Hepatocyte (in vitro differentiated cells): ENCODE data around the gene APOF. TPM values are rescaled to one million over a fixed set of nuclear protein-coding genes. Genes with fewer than 3 reads are reported as not detected.
"Not testable (repeated sequence)": the region's sequence is repeated elsewhere in the genome, so short reads cannot be mapped to it uniquely, and the experiment has no call there.

Experiments used
- DNase-seq: peaks from one replicate; pipeline ENCODE4 v3.0.0-alpha.2; 2016; ENCODE audit warnings: low spot score
- H2AFZ ChIP-seq: fragments of 200-600 bp; sonication (generic); 2 replicates; pipeline ENCODE4 v1.6.0; 2016; ENCODE audit warnings: antibody characterized with exemption, mild to moderate bottlenecking
- H3K27ac ChIP-seq: fragments of 200-600 bp; sonication (generic); 2 replicates; pipeline ENCODE4 v1.5.1; 2016; ENCODE audit warnings: mild to moderate bottlenecking
- H3K27me3 ChIP-seq: fragments of 200-600 bp; sonication (generic); 2 replicates; pipeline ENCODE4 v1.6.1; 2016
- H3K36me3 ChIP-seq: fragments of 200-600 bp; sonication (generic); replicated peaks from 2 replicates; pipeline ENCODE4 v1.5.1; 2016; ENCODE audit warnings: low read depth; ENCODE audit not compliant: insufficient read depth
- H3K4me1 ChIP-seq: fragments of 200-600 bp; sonication (generic); 2 replicates; pipeline ENCODE4 v1.5.1; 2016; ENCODE audit warnings: mild to moderate bottlenecking, moderate library complexity; ENCODE audit not compliant: insufficient read depth
- H3K4me2 ChIP-seq: fragments of 200-600 bp; sonication (generic); 2 replicates; pipeline ENCODE4 v1.6.0; 2016
- H3K4me3 ChIP-seq: fragments of 200-600 bp; sonication (generic); 2 replicates; pipeline ENCODE4 v1.5.1; 2016; ENCODE audit warnings: mild to moderate bottlenecking
- H3K79me2 ChIP-seq: fragments of 200-600 bp; sonication (generic); 2 replicates; pipeline ENCODE4 v1.6.0; 2017; ENCODE audit warnings: mild to moderate bottlenecking
- H3K9me2 ChIP-seq: fragments of 200-600 bp; sonication (generic); replicated peaks from 2 replicates; pipeline ENCODE4 v1.6.0; 2017; ENCODE audit warnings: mild to moderate bottlenecking; ENCODE audit not compliant: insufficient read depth
- H3K9me3 ChIP-seq: fragments of 200-600 bp; sonication (generic); 2 replicates; pipeline ENCODE4 v1.5.1; 2016; ENCODE audit warnings: low read depth, mild to moderate bottlenecking
- H4K20me1 ChIP-seq: fragments of 200-600 bp; sonication (generic); 2 replicates; pipeline ENCODE4 v1.6.0; 2016; ENCODE audit warnings: mild to moderate bottlenecking; ENCODE audit not compliant: insufficient read depth, poor library complexity, severe bottlenecking
- EZH2 ChIP-seq: fragments of 200-600 bp; sonication (generic); IDR thresholded peaks from 2 replicates; pipeline ENCODE4 v1.6.1; 2016; ENCODE audit warnings: antibody characterized with exemption, mild to moderate bottlenecking, borderline replicate concordance
- EZH2phosphoT487 ChIP-seq: fragments of 200-600 bp; sonication (generic); IDR thresholded peaks from one replicate; pipeline ENCODE4 v1.6.1; 2018; ENCODE audit warnings: antibody characterized with exemption, mild to moderate bottlenecking, low read depth, moderate library complexity; ENCODE audit not compliant: unreplicated experiment, severe bottlenecking
- WGBS: methylation state at CpG from one replicate; pipeline ENCODE4 v1.1.6; 2016; ENCODE audit warnings: low lambda C conversion rate; ENCODE audit errors: missing lambda C conversion rate; 5-methylcytosine and 5-hydroxymethylcytosine counted together
- polyA plus RNA-seq: library from polyadenylated mRNA; unstranded; fragments of >200 nt; fragmentation: Nextera tagmentation; extraction: Ambion mirVana; gene quantifications from 2 replicates; pipeline ENCODE4 v1.2.1, GENCODE V29; 2016
- total RNA-seq: library from RNA; depleted of rRNA; stranded (reverse); fragments of >200 nt; gene quantifications from 2 replicates; pipeline ENCODE4 v1.2.3, GENCODE V29; 2014
- TF ChIP-seq, protein P1 (sequence below): fragments of 200-600 bp; sonication (generic); IDR thresholded peaks from 2 replicates; pipeline ENCODE4 v1.5.1; 2016; ENCODE audit warnings: antibody characterized with exemption, mild to moderate bottlenecking; ENCODE audit not compliant: poor library complexity

Gene APOF
- total and polyA plus RNA-seq, 2 experiments from 2014 or later: not detected

DNA sequence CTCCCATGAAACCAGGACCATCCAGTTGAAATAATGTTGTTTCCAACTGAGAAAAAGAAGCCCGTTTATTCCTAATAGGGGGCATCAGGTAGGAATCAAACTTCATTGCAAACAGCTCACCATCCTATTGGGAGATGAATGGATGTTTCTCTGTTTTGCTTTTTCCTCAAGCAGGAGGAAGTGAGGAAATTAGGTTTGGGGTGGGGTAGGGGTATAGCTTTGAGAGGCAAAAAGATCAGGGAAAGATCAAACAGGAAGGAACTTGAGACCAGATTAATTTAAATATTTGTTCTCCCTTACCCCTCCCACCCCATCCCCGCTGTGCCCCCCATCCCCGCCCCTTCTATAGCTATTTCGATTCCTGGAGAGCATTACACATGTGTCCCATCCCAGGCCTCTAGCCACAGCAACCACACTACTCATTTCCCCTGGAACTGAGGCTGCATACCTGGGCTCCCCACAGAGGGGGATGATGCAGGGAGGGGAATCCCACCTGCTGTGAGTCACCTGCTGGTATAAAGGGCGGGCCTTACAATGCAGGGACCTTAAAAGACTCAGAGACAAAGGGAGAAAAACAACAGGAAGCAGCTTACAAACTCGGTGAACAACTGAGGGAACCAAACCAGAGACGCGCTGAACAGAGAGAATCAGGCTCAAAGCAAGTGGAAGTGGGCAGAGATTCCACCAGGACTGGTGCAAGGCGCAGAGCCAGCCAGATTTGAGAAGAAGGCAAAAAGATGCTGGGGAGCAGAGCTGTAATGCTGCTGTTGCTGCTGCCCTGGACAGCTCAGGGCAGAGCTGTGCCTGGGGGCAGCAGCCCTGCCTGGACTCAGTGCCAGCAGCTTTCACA is 24.1 kb downstream of the APOF start, which contains the start of gene IL23A:
IL23A (plus strand) TSS at position 577 of the 850 bp plus-strand sequence; CDS start at position 738, 161 bp downstream.
- no peak within 1 kb of the TSS for H3K4me2 ChIP-seq
- H3K9me2 ChIP-seq: no peaks in the 10 kb centered on the region
- H3K27ac ChIP-seq: peak within 1 kb of the TSS; percentile 51
- no peaks in the 10 kb centered on the region for H4K20me1 ChIP-seq
- DNase-seq: peak; percentile 34
- no peak within 1 kb of the TSS for H3K4me3 ChIP-seq
- no peak within 1 kb of the TSS for H2AFZ ChIP-seq
- 42% methylated on average over 9 of the region's 9 CpGs for WGBS
- H3K36me3 ChIP-seq: no peaks in the 10 kb centered on the region
- no peak for TF ChIP-seq EZH2
- TF ChIP-seq, protein P1, sequence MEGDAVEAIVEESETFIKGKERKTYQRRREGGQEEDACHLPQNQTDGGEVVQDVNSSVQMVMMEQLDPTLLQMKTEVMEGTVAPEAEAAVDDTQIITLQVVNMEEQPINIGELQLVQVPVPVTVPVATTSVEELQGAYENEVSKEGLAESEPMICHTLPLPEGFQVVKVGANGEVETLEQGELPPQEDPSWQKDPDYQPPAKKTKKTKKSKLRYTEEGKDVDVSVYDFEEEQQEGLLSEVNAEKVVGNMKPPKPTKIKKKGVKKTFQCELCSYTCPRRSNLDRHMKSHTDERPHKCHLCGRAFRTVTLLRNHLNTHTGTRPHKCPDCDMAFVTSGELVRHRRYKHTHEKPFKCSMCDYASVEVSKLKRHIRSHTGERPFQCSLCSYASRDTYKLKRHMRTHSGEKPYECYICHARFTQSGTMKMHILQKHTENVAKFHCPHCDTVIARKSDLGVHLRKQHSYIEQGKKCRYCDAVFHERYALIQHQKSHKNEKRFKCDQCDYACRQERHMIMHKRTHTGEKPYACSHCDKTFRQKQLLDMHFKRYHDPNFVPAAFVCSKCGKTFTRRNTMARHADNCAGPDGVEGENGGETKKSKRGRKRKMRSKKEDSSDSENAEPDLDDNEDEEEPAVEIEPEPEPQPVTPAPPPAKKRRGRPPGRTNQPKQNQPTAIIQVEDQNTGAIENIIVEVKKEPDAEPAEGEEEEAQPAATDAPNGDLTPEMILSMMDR: no peak
- TF ChIP-seq EZH2phosphoT487: no peak
- H3K9me3 ChIP-seq: no peaks in the 10 kb centered on the region
- no peaks in the 10 kb centered on the region for H3K79me2 ChIP-seq
- no peaks in the 10 kb centered on the region for H3K27me3 ChIP-seq
- peaks cover 5% of the 10 kb centered on the region for H3K4me1 ChIP-seq

DNA sequence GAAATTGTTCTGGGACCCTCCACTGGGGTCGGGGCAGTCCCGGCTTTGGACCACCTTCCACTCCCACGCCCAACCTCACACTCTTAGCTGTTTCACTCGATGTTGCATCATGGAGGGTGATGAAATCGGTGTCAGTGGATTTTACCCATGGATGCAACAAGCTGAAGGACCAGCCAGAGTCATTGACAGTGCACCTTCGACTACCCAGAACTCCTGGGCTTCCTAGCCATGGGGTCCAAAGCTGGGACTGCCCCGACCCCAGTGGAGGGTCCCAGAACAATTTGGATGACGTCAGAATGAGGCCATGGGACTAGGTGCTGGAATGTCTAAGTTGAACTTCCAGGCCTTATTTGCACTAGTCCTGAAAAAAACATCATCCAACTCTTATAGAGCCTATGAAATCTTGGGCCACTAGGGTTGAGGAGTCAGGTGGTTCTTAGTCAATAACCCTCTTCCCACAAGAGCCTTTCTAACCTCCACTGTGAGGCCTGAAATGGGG is 24.9 kb downstream of the APOF start:
- no peak overlapping the region for H2AFZ ChIP-seq
- H3K4me3 ChIP-seq: no peak overlapping the region
- no peaks in the 10 kb centered on the region for H3K9me2 ChIP-seq
- TF ChIP-seq, protein P1: no peak
- TF ChIP-seq EZH2phosphoT487: no peak
- H3K27ac ChIP-seq: no peak overlapping the region
- H3K9me3 ChIP-seq: no peaks in the 10 kb centered on the region
- H3K27me3 ChIP-seq: no peaks in the 10 kb centered on the region
- H4K20me1 ChIP-seq: no peaks in the 10 kb centered on the region
- H3K36me3 ChIP-seq: no peaks in the 10 kb centered on the region
- H3K79me2 ChIP-seq: peaks cover 3% of the 10 kb centered on the region
- H3K4me2 ChIP-seq: no peak overlapping the region
- H3K4me1 ChIP-seq: peaks cover 8% of the 10 kb centered on the region
- no peak for DNase-seq
- 91% methylated on average over 8 of the region's 8 CpGs for WGBS

DNA sequence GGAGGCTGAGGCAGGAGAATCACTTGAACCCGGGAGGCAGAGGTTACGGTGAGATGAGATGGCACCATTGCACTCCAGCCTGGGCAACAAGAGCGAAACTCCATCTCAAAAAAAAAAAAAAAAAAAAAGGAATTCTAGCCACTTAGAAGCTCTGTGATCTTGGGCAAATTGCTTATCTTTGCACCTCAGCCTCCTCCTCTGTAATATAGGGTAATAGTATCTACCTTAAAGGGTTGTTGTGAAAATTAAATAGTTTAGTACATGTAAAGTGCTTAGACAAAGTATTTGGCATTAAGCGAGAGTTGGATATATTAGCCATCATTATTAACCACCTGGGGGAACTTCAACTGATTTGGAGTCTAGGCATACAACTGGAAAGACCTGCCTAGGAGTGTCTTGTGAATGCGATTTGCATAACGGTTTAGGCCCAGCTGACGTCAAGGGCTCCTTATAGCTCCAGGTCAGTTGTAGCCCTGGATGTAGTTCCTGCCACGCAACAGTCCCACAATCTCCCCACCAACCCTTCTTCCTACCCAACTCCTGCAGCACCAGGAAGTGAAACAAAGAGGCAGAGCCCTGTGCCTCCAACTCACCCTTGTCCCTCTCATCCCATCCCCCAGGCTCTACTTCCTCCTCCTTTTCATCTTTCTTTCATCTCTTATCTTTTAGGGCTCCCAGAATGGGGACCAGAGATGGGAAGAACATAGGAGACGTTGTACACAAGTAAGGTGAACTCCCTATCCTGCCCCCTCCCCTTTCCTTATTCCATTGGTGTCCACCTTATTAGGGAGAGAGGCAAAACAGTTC is 26.1 kb downstream of the APOF start:
- H3K9me3 ChIP-seq: no peaks in the 10 kb centered on the region
- no peaks in the 10 kb centered on the region for H4K20me1 ChIP-seq
- no peak for DNase-seq
- 85% methylated on average over 9 of the region's 9 CpGs for WGBS
- H3K36me3 ChIP-seq: no peaks in the 10 kb centered on the region
- H3K9me2 ChIP-seq: no peaks in the 10 kb centered on the region
- no peak overlapping the region for H2AFZ ChIP-seq
- H3K27ac ChIP-seq: no peak overlapping the region
- peaks cover 6% of the 10 kb centered on the region for H3K79me2 ChIP-seq
- H3K4me1 ChIP-seq: peaks cover 11% of the 10 kb centered on the region
- TF ChIP-seq EZH2 (no peak), EZH2phosphoT487 (no peak)
- TF ChIP-seq, protein P1: no peak
- H3K4me3 ChIP-seq: no peak overlapping the region
- H3K4me2 ChIP-seq: no peak overlapping the region
- no peaks in the 10 kb centered on the region for H3K27me3 ChIP-seq

DNA sequence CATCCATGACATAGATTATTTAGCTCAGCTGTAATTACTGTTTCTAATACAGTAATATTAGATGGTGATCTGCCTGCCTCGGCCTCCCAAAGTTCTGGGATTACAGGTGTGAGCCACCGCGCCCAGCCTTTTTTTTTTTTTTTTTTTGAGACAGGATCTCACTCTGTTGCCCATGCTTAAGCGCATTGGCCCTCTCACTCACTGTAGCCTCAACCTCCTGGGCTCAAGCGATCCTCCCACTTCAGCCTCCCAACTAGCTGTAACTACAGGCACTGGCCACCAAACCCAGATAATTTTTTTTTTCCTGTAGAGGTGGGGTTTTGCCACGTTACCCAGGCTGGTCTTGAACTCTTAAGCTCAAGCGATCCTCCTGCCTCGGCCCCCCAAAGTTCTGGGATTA is 27.1 kb downstream of the APOF start:
- not testable (repeated sequence) for H3K9me3 ChIP-seq, H4K20me1 ChIP-seq, H3K27ac ChIP-seq, DNase-seq, H3K4me2 ChIP-seq, H3K79me2 ChIP-seq, H2AFZ ChIP-seq, H3K36me3 ChIP-seq, H3K9me2 ChIP-seq, H3K27me3 ChIP-seq, H3K4me3 ChIP-seq
- 96% methylated on average over 8 of the region's 8 CpGs for WGBS
- H3K4me1 ChIP-seq: peaks cover 11% of the 10 kb centered on the region
